Ammon's horn (tissue), 1 donor: Measurements from ENCODE around the gene CLSTN2.

Experiments
- DNase-seq: peaks from one replicate; pipeline ENCODE4 v3.0.0-alpha.2; 2016; ENCODE audit warnings: low spot score

Gene CLSTN2

GRCh38 chr3:140501770-140502364 is 566.9 kb downstream of the CLSTN2 start:
- DNase-seq = no peak

- peak; percentile 68 for DNase-seq
Observed at GRCh38 chr3:140505213-140505612, 570.2 kb downstream of the CLSTN2 start.

- DNase-seq = peak; percentile 47
Observed at GRCh38 chr3:140505876-140506275, 570.9 kb downstream of the CLSTN2 start.

GRCh38 chr3:140508550-140508949 is 573.6 kb downstream of the CLSTN2 start:
- DNase-seq = peak; percentile 11

- no peak for DNase-seq
Observed at GRCh38 chr3:140509534-140509933, 574.5 kb downstream of the CLSTN2 start.

GRCh38 chr3:140510303-140510861 is 575.4 kb downstream of the CLSTN2 start:
- DNase-seq = no peak

- no peak for DNase-seq
Observed at GRCh38 chr3:140521751-140522445, 586.9 kb downstream of the CLSTN2 start.

- DNase-seq = no peak
Observed at GRCh38 chr3:140522653-140523380, 587.8 kb downstream of the CLSTN2 start.

- DNase-seq = no peak
Observed at GRCh38 chr3:140523600-140523999, 588.6 kb downstream of the CLSTN2 start.

GRCh38 chr3:140527156-140527555 is 592.2 kb downstream of the CLSTN2 start:
- no peak for DNase-seq

GRCh38 chr3:140529096-140529495 is 594.1 kb downstream of the CLSTN2 start:
- no peak for DNase-seq

- DNase-seq = no peak
Observed at GRCh38 chr3:140529558-140529957, 594.6 kb downstream of the CLSTN2 start.

- DNase-seq = no peak
Observed at GRCh38 chr3:140530131-140530530, 595.1 kb downstream of the CLSTN2 start.

- DNase-seq = no peak
Observed at GRCh38 chr3:140530603-140531002, 595.6 kb downstream of the CLSTN2 start.

GRCh38 chr3:140532793-140533330 is 597.9 kb downstream of the CLSTN2 start:
- DNase-seq = no peak

GRCh38 chr3:140536926-140537726 is 602.1 kb downstream of the CLSTN2 start:
- no peak for DNase-seq

GRCh38 chr3:140537727-140538082 is 602.7 kb downstream of the CLSTN2 start:
- DNase-seq = no peak

- no peak for DNase-seq
Observed at GRCh38 chr3:140540262-140540661, 605.3 kb downstream of the CLSTN2 start.

- DNase-seq = no peak
Observed at GRCh38 chr3:140541975-140542653, 607.1 kb downstream of the CLSTN2 start.

- no peak for DNase-seq
Observed at GRCh38 chr3:140545197-140545596, 610.2 kb downstream of the CLSTN2 start.

GRCh38 chr3:140545756-140546155 is 610.8 kb downstream of the CLSTN2 start:
- no peak for DNase-seq
